OCI-LY1 (cell line): Measurements from ENCODE around the gene TNFRSF12A.

Experiments
- H2AFZ ChIP-seq: fragments of 200-600 bp; sonication (generic), shearing (Covaris generic); 2 replicates; pipeline ENCODE4 v1.6.0; 2014; ENCODE audit warnings: antibody characterized with exemption, mild to moderate bottlenecking, low read length
- H3F3A ChIP-seq: fragments of 200-600 bp; sonication (generic), shearing (Covaris generic); 2 replicates; pipeline ENCODE4 v1.6.0; 2014; ENCODE audit warnings: mild to moderate bottlenecking, antibody characterized with exemption, low read length, moderate library complexity; ENCODE audit not compliant: insufficient read depth
- H3K27ac ChIP-seq: fragments of 200-600 bp; sonication (generic); 2 replicates; pipeline ENCODE4 v1.5.1; 2014; ENCODE audit warnings: low read length, mixed run types, mild to moderate bottlenecking, low read depth; ENCODE audit not compliant: poor library complexity, severe bottlenecking
- H3K27me3 ChIP-seq: fragments of 200-600 bp; sonication (generic); 2 replicates; pipeline ENCODE4 v1.6.0; 2014; ENCODE audit warnings: antibody characterized with exemption, mild to moderate bottlenecking, low read length, moderate library complexity; ENCODE audit not compliant: insufficient read depth
- H3K36me3 ChIP-seq: fragments of 200-600 bp; sonication (generic); 2 replicates; pipeline ENCODE4 v1.6.1; 2014; ENCODE audit warnings: mild to moderate bottlenecking, antibody characterized with exemption, low read length, moderate library complexity, mixed read lengths; ENCODE audit not compliant: insufficient read depth
- H3K4me1 ChIP-seq: fragments of 200-600 bp; sonication (generic); 2 replicates; pipeline ENCODE4 v1.5.1; 2014; ENCODE audit warnings: mild to moderate bottlenecking, low read length, moderate library complexity; ENCODE audit not compliant: insufficient read depth, severe bottlenecking
- H3K4me2 ChIP-seq: fragments of 200-600 bp; sonication (generic), shearing (Covaris generic); 2 replicates; pipeline ENCODE4 v1.6.1; 2014; ENCODE audit warnings: low read length
- H3K4me3 ChIP-seq: fragments of 200-600 bp; sonication (generic); 2 replicates; pipeline ENCODE4 v1.5.1; 2014; ENCODE audit warnings: low read length, low read depth, mild to moderate bottlenecking, mixed read lengths; ENCODE audit not compliant: poor library complexity, severe bottlenecking
- H3K79me2 ChIP-seq: fragments of 200-600 bp; shearing (Covaris generic); 2 replicates; pipeline ENCODE4 v1.6.1; 2016; ENCODE audit warnings: mixed run types, low read length, mixed read lengths; ENCODE audit not compliant: insufficient read depth
- H3K9ac ChIP-seq: fragments of 200-600 bp; sonication (generic), shearing (Covaris generic); 2 replicates; pipeline ENCODE4 v1.6.1; 2014; ENCODE audit warnings: mild to moderate bottlenecking, low read length, mixed read lengths
- H3K9me2 ChIP-seq: fragments of 200-600 bp; sonication (generic), shearing (Covaris generic); 2 replicates; pipeline ENCODE4 v1.6.1; 2014; ENCODE audit warnings: low read depth, mild to moderate bottlenecking, low read length, mixed read lengths
- H3K9me3 ChIP-seq: fragments of 200-600 bp; shearing (Covaris generic); 2 replicates; pipeline ENCODE4 v1.6.1; 2014; ENCODE audit warnings: low read length, mixed read lengths
- H4K20me1 ChIP-seq: fragments of 200-600 bp; sonication (generic), shearing (Covaris generic); 2 replicates; pipeline ENCODE4 v1.6.0; 2016; ENCODE audit warnings: mild to moderate bottlenecking, low read length; ENCODE audit not compliant: insufficient read depth
- CTCF ChIP-seq: fragments of 200-600 bp; sonication (generic), shearing (Covaris generic); IDR thresholded peaks from 2 replicates; pipeline ENCODE4 v1.5.1; 2017; ENCODE audit warnings: mild to moderate bottlenecking, antibody characterized with exemption, low read length, moderate library complexity, mixed read lengths
- EZH2 ChIP-seq: fragments of 200-600 bp; sonication (generic), shearing (Covaris generic); IDR thresholded peaks from 2 replicates; pipeline ENCODE4 v1.8.0; 2017; ENCODE audit warnings: borderline replicate concordance, mixed run types, mild to moderate bottlenecking, antibody characterized with exemption, low read length, moderate library complexity, mixed read lengths

The TNFRSF12A gene

GRCh38 chr16:3022684-3023414 lies 2.7 kb downstream of the TNFRSF12A start:
- H4K20me1 ChIP-seq = no peaks in the 10 kb centered on the region
- H3K9ac ChIP-seq = peak overlapping the region; percentile 89; the same call in 1 of the 2 replicates
- TF ChIP-seq CTCF (no peak), EZH2 (no peak)

DNA sequence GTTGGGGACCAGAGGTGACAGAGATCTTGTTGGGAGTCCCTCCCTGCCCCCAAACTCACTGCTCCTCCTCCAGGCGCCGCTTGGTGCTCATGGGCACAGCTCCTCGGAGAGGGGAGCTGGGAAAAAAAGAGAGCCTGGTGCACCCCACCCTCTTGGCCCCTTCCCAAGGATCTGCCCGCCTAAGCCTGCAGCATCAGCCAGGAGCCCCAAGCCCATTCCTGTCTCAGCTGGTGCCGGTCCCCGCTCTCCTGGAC lies 3.2 kb downstream of the TNFRSF12A start:
- H3K4me2 ChIP-seq = peak overlapping the region; percentile 90
- H3K27ac ChIP-seq = peak overlapping the region; percentile 81
- H3K4me1 ChIP-seq = peaks cover 42% of the 10 kb centered on the region
- H3F3A ChIP-seq = no peaks in the 10 kb centered on the region
- H3K79me2 ChIP-seq = no peaks in the 10 kb centered on the region
- H4K20me1 ChIP-seq = no peaks in the 10 kb centered on the region
- H3K27me3 ChIP-seq = no peaks in the 10 kb centered on the region
- no peaks in the 10 kb centered on the region for H3K9me2 ChIP-seq
- peak overlapping the region; percentile 71 for H3K4me3 ChIP-seq
- peak overlapping the region; percentile 89 for H3K9ac ChIP-seq
- H3K9me3 ChIP-seq = no peaks in the 10 kb centered on the region
- no peak overlapping the region for H2AFZ ChIP-seq
- TF ChIP-seq CTCF (no peak), EZH2 (no peak)
- H3K36me3 ChIP-seq = peaks cover 11% of the 10 kb centered on the region

More at GRCh38 chr16:3022684-3023414, 2.7 kb downstream of the TNFRSF12A start:
- Histone ChIP-seq H3K79me2 (no peaks in the 10 kb centered on the region), H3K4me1 (peaks cover 44% of the 10 kb centered on the region), H3K4me3 (peak overlapping the region; percentile 71), H3K4me2 (peak overlapping the region; percentile 90), H3K27me3 (no peaks in the 10 kb centered on the region), H3F3A (no peaks in the 10 kb centered on the region), H3K9me2 (no peaks in the 10 kb centered on the region), H3K36me3 (peaks cover 11% of the 10 kb centered on the region), H3K9me3 (no peaks in the 10 kb centered on the region), H3K27ac (peak overlapping the region; percentile 81), H2AFZ (no peak overlapping the region)

DNA sequence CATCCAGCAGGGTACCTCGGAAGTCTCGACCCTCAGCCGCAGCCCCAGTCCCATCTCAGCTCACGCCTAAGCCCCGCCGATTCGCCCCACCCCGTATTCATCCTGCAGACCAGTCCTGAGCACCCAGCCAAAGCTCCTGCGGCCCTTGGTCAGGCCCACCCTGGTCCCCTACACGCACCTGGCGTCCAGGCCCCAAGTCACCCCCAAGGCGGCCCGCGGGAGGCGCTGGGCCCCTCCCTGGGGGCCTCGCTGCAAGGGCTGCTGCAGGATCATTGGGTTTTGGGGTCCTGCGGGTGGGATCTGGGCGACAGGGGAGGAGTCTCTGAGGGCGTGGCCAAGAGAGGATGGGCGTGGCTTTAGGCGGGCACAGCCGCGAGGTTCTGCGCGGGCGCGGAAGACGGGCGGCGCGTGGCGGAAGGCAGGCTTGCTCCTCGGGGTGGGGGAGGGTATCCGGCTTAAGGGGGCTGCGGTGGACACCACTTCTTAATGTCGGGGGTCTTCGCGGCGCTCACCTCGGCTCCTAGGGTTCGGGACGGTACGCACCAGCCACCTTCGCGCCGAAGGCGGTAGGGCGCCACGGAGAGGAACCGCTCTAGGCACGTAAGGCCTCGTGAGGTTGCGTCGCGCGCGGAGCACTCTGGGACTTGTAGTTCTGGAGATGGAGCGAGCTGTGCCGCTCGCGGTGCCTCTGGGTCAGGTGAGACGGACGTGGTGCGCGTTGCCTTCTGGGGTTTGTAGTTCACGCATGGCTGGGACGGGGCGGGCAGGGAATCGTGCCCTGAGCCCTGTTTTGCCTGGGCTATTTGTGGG lies 3.7 kb downstream of the TNFRSF12A start, which contains the start of the genes HCFC1R1 and THOC6:
Gene HCFC1R1, minus strand, starts transcription at position 274 of the 810 bp plus-strand sequence. Its CDS starts 1 bp downstream, at position 273.
Gene THOC6, plus strand, starts transcription at position 367 of the 810 bp plus-strand sequence. Its CDS starts 292 bp downstream, at position 659.
- H3K36me3 ChIP-seq = peaks cover 11% of the 10 kb centered on the region
- no peaks in the 10 kb centered on the region for H3K79me2 ChIP-seq
- H3K9ac ChIP-seq = peak within 1 kb of the TSS; percentile 89
- H3F3A ChIP-seq = no peaks in the 10 kb centered on the region
- peak within 1 kb of the TSS; percentile 71 for H3K4me3 ChIP-seq
- peak within 1 kb of the TSS; percentile 81 for H3K27ac ChIP-seq
- H4K20me1 ChIP-seq = no peaks in the 10 kb centered on the region
- TF ChIP-seq EZH2 (no peak), CTCF (no peak)
- no peaks in the 10 kb centered on the region for H3K9me3 ChIP-seq
- H3K4me1 ChIP-seq = peaks cover 38% of the 10 kb centered on the region
- H3K4me2 ChIP-seq = peak within 1 kb of the TSS; percentile 90
- no peak within 1 kb of the TSS for H2AFZ ChIP-seq
- H3K27me3 ChIP-seq = no peaks in the 10 kb centered on the region; the same call in 1 of the 2 replicates
- no peaks in the 10 kb centered on the region for H3K9me2 ChIP-seq
